Spleen (tissue), 11 donors: ENCODE results near the gene LGALS16. TPM values are rescaled to one million over a fixed set of nuclear protein-coding genes. Genes with fewer than 3 reads are reported as not detected.
"Not testable (repeated sequence)": the region's sequence is repeated elsewhere in the genome, so short reads cannot be mapped to it uniquely, and the experiment has no call there.

Source experiments
- DNase-seq: peaks from one replicate; pipeline ENCODE4 v3.0.0-alpha.2; 2020
- H3K27ac ChIP-seq, 8 donors: fragments of 200-600 bp; sonication (generic) in 7 of 8; 1 replicate in 4 of 8; 2 replicates in 4 of 8; pipeline versions ENCODE4 v1.5.0 to v1.8.0; 2016 to 2021; ENCODE audit warnings: inconsistent platforms in 4 of 8, mild to moderate bottlenecking in 4 of 8, moderate library complexity in 1 of 8
- H3K27me3 ChIP-seq, 7 donors: fragments of 200-600 bp; sonication (generic) in 6 of 7; replicated peaks in 1 of 7; 1 replicate in 4 of 7; 2 replicates in 3 of 7; pipeline versions ENCODE4 v1.5.0 to v1.8.0; 2016 to 2021; ENCODE audit warnings: inconsistent platforms in 3 of 7, mild to moderate bottlenecking in 1 of 7
- H3K36me3 ChIP-seq, 6 donors: fragments of 200-600 bp; sonication (generic) in 5 of 6; 1 replicate in 4 of 6; 2 replicates in 2 of 6; pipeline versions ENCODE4 v1.5.0 to v1.8.0; 2016 to 2021; ENCODE audit warnings: inconsistent platforms in 2 of 6
- H3K4me1 ChIP-seq, 6 donors: fragments of 200-600 bp; sonication (generic) in 5 of 6; 1 replicate in 3 of 6; 2 replicates in 3 of 6; pipeline versions ENCODE4 v1.5.0 to v1.8.0; 2016 to 2021; ENCODE audit warnings: inconsistent platforms in 3 of 6
- H3K4me3 ChIP-seq, 8 donors: fragments of 200-600 bp; sonication (generic) in 7 of 8; 1 replicate in 4 of 8; 2 replicates in 4 of 8; pipeline versions ENCODE4 v1.5.0 to v1.8.0; 2016 to 2021; ENCODE audit warnings: inconsistent platforms in 4 of 8, mild to moderate bottlenecking in 4 of 8, moderate library complexity in 2 of 8
- H3K9me3 ChIP-seq, 8 donors: fragments of 200-600 bp; sonication (generic) in 7 of 8; 1 replicate in 4 of 8; 2 replicates in 4 of 8; pipeline versions ENCODE4 v1.5.0 to v1.8.0; 2016 to 2021; ENCODE audit warnings: inconsistent platforms in 4 of 8
- CTCF ChIP-seq, 11 experiments: fragments of 200-600 bp in 7 of 11; fragments of 450-650 bp in 4 of 11; sonication (generic) in 4 of 11; IDR thresholded peaks in 8 of 11; conservative IDR thresholded peaks in 3 of 11; 1 replicate in 7 of 11; 2 replicates in 4 of 11; pipeline versions ENCODE4 v1.4.0 to v1.8.0; 2016 to 2021; ENCODE audit warnings: antibody characterized with exemption in 11 of 11, inconsistent platforms in 4 of 11, mild to moderate bottlenecking in 1 of 11
- POLR2A ChIP-seq, 3 donors: fragments of 450-650 bp; IDR thresholded peaks; one replicate each; pipeline ENCODE4 v1.5.1; 2017; ENCODE audit warnings: antibody characterized with exemption in 3 of 3, mild to moderate bottlenecking in 1 of 3
- POLR2AphosphoS5 ChIP-seq, 3 donors: sonication (generic); formaldehyde crosslinking; IDR thresholded peaks; one replicate each; pipeline ENCODE4 v1.5.1; 2017; ENCODE audit warnings: antibody characterized with exemption in 3 of 3
- WGBS, 5 donors: extraction: QIAGEN DNeasy Blood & Tissue Kit in 3 of 5; methylation state at CpG; one replicate each; pipeline versions ENCODE4 v1.1.5 to v1.1.7; 2013 to 2018; 5-methylcytosine and 5-hydroxymethylcytosine counted together
- intact Hi-C: fragments of 100-400 bp; cut with DNase I; formaldehyde crosslinking; loops from one replicate; pipeline ENCODE4 v1.15.0; 2023; ENCODE audit warnings: low total_unique reads
- polyA plus RNA-seq, 3 donors: library from polyadenylated mRNA; stranded (reverse); fragments of 200-250 nt; gene quantifications; one replicate each; pipeline ENCODE4 v1.2.1, GENCODE V29; 2013
- total RNA-seq, 7 donors: library from RNA; depleted of rRNA in 3 of 7; stranded (reverse); fragments of >200 nt in 3 of 7; fragmentation: NEBNext Ultra II Directional in 4 of 7; extraction: Animal tissue kit (Norgen Biotek cat#: 25700) in 4 of 7; gene quantifications; one replicate each; pipeline versions ENCODE4 v1.1.0 to v1.2.1, GENCODE V29; 2016 to 2021
- donor health status: healthy with polysubstance abuse.
- donor health status: DM: no; HTN: no; CAD: no; lungs with moderate emphysema.
- donor health status: DM: no; HTN: no; CAD: no.
- donor health status: Bipolar disorder and iron deficiency.
- donor health status: healthy.
- donor health status: DM: no; HTN: no; CAD: no.
- donor health status: DM: yes; HTN: yes; CAD: no.

The LGALS16 gene
- total and polyA plus RNA-seq, 10 donors: not detected

GRCh38 chr19:39670998-39671397 lies 15.3 kb downstream of the LGALS16 start:
- Histone ChIP-seq H3K9me3 (peaks cover 0 to 7% (median under 1%) of the 10 kb centered on the region in 8 donors), H3K27me3 (peaks cover 0 to 26% (median 0%) of the 10 kb centered on the region in 7 donors), H3K4me1 (peaks cover 0 to 9% (median 0%) of the 10 kb centered on the region in 6 donors), H3K36me3 (no peaks in the 10 kb centered on the region), H3K4me3 (no peak overlapping the region), H3K27ac (no peak overlapping the region)
- WGBS, 5 donors: 41 to 49% (median 45%) methylated on average over 2 to 4 of the region's 4 CpGs
- intact Hi-C loops: no loop called here
- no peak for DNase-seq
- TF ChIP-seq POLR2AphosphoS5 (IDR thresholded peaks at IDR 0.05): no peak

- intact Hi-C loops: loop anchor here (2.0 kb wide), 1 partner anchor 119 kb away; no protein-coding TSS in a partner anchor
- DNase-seq: no peak
- H3K4me1 ChIP-seq: peaks cover 0 to 9% (median 0%) of the 10 kb centered on the region in 6 donors
- no peak overlapping the region for H3K27ac ChIP-seq
- peaks cover 0 to 4% (median 0%) of the 10 kb centered on the region in 8 donors for H3K9me3 ChIP-seq
- no peak overlapping the region for H3K4me3 ChIP-seq
- WGBS, 5 donors: 12 to 15% (median 13%) methylated on average over 9 of the region's 9 CpGs
- H3K36me3 ChIP-seq: no peaks in the 10 kb centered on the region
- TF ChIP-seq POLR2AphosphoS5 (IDR thresholded peaks at IDR 0.05): no peak
- TF ChIP-seq CTCF (IDR thresholded peaks at IDR 0.05 in 8 of 11, conservative IDR thresholded peaks at IDR 0.05 in 3 of 11): peak; percentile 19 to 67 (median 58)
- TF ChIP-seq POLR2A (IDR thresholded peaks at IDR 0.05): no peak
- H3K27me3 ChIP-seq: peaks cover 0 to 23% (median 0%) of the 10 kb centered on the region in 7 donors
Observed at GRCh38 chr19:39671739-39672363, 16.1 kb downstream of the LGALS16 start.

GRCh38 chr19:39672473-39672872 lies 16.8 kb downstream of the LGALS16 start:
- peak in 1 of 11 experiments; percentile 5 for TF ChIP-seq CTCF (IDR thresholded peaks at IDR 0.05 in 8 of 11, conservative IDR thresholded peaks at IDR 0.05 in 3 of 11)
- no peak for TF ChIP-seq POLR2A (IDR thresholded peaks at IDR 0.05)
- TF ChIP-seq POLR2AphosphoS5 (IDR thresholded peaks at IDR 0.05): no peak
- Histone ChIP-seq H3K36me3 (no peaks in the 10 kb centered on the region), H3K9me3 (peaks cover 0 to 4% (median 0%) of the 10 kb centered on the region in 8 donors), H3K27me3 (peaks cover 0 to 22% (median 0%) of the 10 kb centered on the region in 7 donors), H3K4me3 (no peak overlapping the region), H3K27ac (no peak overlapping the region), H3K4me1 (peaks cover 0 to 9% (median 0%) of the 10 kb centered on the region in 6 donors)
- intact Hi-C loops: loop anchor here (2.0 kb wide), 1 partner anchor 120 kb away; no protein-coding TSS in a partner anchor
- WGBS, 5 donors: 70 to 79% (median 78%) methylated on average over 5 of the region's 5 CpGs
- DNase-seq: no peak

- intact Hi-C loops: loop anchor here (2.0 kb wide), 1 partner anchor 121 kb away; no protein-coding TSS in a partner anchor
- not testable (repeated sequence) for DNase-seq, H3K9me3 ChIP-seq, H3K27ac ChIP-seq, H3K36me3 ChIP-seq, H3K4me3 ChIP-seq
- WGBS, 5 donors: 27 to 45% (median 43%) methylated on average over 1 of the region's 1 CpG
- peaks cover 0 to 22% (median 0%) of the 10 kb centered on the region in 7 donors for H3K27me3 ChIP-seq
- peaks cover 0 to 18% (median 6%) of the 10 kb centered on the region in 6 donors for H3K4me1 ChIP-seq
Observed at GRCh38 chr19:39673862-39674261, 18.1 kb downstream of the LGALS16 start.

GRCh38 chr19:39676004-39676403 lies 20.3 kb downstream of the LGALS16 start:
- no peaks in the 10 kb centered on the region for H3K36me3 ChIP-seq
- no peak overlapping the region for H3K27ac ChIP-seq
- no peak for TF ChIP-seq CTCF (IDR thresholded peaks at IDR 0.05 in 8 of 11, conservative IDR thresholded peaks at IDR 0.05 in 3 of 11)
- no peak for TF ChIP-seq POLR2AphosphoS5 (IDR thresholded peaks at IDR 0.05)
- no peak for TF ChIP-seq POLR2A (IDR thresholded peaks at IDR 0.05)
- intact Hi-C loops: no loop called here
- H3K4me3 ChIP-seq: no peak overlapping the region
- H3K9me3 ChIP-seq: peaks cover 0 to 4% (median 0%) of the 10 kb centered on the region in 8 donors
- H3K27me3 ChIP-seq: peaks cover 0 to 16% (median 0%) of the 10 kb centered on the region in 7 donors
- DNase-seq: no peak
- H3K4me1 ChIP-seq: peaks cover 0 to 30% (median 6%) of the 10 kb centered on the region in 6 donors
- 34 to 44% (median 41%) methylated on average over 3 of the region's 3 CpGs for WGBS, 5 donors
